ENCODE data around the gene PPP2R2C. TPM values are rescaled to one million over a fixed set of nuclear protein-coding genes. Genes with fewer than 3 reads are reported as not detected.

Gene PPP2R2C
- polyA plus RNA-seq, 1 experiment: 0.06 TPM

DNA sequence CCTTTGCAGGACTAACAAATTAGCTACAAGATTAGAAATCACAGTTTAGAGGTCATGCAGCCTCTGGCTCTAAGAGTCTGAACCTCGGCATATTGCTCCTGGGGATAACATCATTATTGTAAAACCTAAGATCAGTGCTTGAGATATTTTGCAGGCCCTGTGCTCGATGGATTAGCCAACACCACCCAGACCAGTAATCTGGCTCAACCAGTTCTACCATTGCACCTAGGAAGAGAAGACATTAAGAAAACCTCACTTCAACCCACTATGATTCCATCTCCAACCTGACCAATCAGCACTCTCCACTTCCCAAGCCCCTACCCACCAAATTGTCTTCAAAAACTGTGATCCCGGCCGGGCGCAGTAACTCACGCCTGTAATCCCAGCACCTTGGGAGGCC lies 159.2 kb downstream of the PPP2R2C start:
- no peak for DNase-seq (ENCODE audit: low read depth)
- ChIA-PET CTCF (interaction anchor here (0.8 to 1.5 kb wide), 3 partner anchors 19 to 62 kb away, joined by 3 to 4 read pairs (median 3); no protein-coding TSS in a partner anchor), POLR2A (no interaction called here)
- TF ChIP-seq, protein P1, sequence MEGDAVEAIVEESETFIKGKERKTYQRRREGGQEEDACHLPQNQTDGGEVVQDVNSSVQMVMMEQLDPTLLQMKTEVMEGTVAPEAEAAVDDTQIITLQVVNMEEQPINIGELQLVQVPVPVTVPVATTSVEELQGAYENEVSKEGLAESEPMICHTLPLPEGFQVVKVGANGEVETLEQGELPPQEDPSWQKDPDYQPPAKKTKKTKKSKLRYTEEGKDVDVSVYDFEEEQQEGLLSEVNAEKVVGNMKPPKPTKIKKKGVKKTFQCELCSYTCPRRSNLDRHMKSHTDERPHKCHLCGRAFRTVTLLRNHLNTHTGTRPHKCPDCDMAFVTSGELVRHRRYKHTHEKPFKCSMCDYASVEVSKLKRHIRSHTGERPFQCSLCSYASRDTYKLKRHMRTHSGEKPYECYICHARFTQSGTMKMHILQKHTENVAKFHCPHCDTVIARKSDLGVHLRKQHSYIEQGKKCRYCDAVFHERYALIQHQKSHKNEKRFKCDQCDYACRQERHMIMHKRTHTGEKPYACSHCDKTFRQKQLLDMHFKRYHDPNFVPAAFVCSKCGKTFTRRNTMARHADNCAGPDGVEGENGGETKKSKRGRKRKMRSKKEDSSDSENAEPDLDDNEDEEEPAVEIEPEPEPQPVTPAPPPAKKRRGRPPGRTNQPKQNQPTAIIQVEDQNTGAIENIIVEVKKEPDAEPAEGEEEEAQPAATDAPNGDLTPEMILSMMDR (IDR thresholded peaks at IDR 0.05; ENCODE audit: insufficient read depth, low read depth, low read length): no peak
- Histone ChIP-seq H3K4me3 (ENCODE audit: low read depth, low read length) (no peak overlapping the region), H3K36me3 (ENCODE audit: control insufficient read depth, insufficient read depth, low read length) (no peaks in the 10 kb centered on the region), H3K27me3 (ENCODE audit: control insufficient read depth, insufficient read depth, low read length) (peaks cover 11% of the 10 kb centered on the region)

DNA sequence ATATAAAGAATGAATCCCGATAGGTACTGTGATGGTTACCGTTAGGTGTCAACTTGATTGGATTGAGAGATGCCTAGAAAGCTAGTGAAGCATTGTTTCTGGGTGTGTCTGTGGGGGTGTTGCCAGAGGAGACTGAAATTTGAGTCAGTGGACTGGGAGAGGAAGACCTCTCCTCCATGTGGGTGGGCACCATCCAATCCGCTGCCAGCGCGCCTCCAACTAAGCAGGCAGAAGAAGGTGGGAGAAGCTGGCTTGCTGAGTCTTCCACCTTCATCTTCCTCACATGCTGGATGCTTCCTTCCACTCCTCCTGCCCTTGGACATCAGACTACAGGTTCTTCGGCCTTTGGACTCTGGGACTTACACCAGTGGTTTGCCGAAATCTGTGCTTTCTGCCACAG lies 162.6 kb downstream of the PPP2R2C start:
- ChIA-PET POLR2A (no interaction called here), CTCF (interaction anchor here (1.3 to 3.5 kb wide), 3 partner anchors 21 to 59 kb away, joined by 5 to 15 read pairs (median 6); no protein-coding TSS in a partner anchor)
- Histone ChIP-seq H3K36me3 (ENCODE audit: control insufficient read depth, insufficient read depth, low read length) (no peaks in the 10 kb centered on the region), H3K27me3 (ENCODE audit: control insufficient read depth, insufficient read depth, low read length) (peaks cover 10% of the 10 kb centered on the region), H3K4me3 (ENCODE audit: low read depth, low read length) (no peak overlapping the region)
- TF ChIP-seq, protein P1 (IDR thresholded peaks at IDR 0.05; ENCODE audit: insufficient read depth, low read depth, low read length): no peak
- DNase-seq (ENCODE audit: low read depth): no peak

DNA sequence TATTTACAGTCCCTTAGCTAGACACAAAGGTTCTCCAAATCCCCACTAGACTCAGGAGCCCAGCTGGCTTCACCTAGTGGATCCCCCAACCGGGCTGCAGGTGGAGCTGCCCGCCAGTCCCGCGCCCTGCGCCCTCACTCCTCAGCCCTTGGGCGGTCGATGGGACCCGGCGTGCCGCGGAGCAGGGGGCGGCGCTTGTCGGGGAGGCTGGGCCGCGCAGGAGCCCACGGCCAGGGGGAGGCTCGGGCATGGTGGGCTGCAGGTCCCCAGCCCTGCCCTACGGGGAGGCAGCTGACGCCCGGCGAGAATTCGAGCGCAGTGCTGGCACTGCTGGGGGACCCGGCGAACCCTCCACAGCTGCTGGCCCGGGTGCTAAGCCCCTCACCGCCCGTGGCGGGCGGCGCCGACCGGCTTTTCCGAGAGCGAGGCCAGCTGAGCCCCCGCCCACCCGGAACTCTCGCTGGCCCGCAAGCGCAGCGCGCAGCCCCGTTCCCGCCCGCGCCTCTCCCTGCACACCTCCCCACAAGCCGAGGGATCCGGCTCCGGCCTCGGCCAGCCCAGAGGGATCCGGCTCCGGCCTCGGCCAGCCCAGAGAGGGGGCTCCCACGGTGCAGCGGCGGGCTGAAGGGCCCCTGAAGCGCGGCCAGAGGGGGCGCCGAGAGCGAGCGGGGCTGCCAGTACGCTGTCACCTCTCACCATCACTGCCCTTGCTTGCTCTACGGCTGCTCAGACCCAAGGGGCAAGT lies 163.3 kb downstream of the PPP2R2C start:
- Histone ChIP-seq H3K36me3 (ENCODE audit: control insufficient read depth, insufficient read depth, low read length) (peaks cover 2% of the 10 kb centered on the region), H3K4me3 (ENCODE audit: low read depth, low read length) (no peak overlapping the region; the same call in none of the 2 replicates), H3K27me3 (ENCODE audit: control insufficient read depth, insufficient read depth, low read length) (peaks cover 10% of the 10 kb centered on the region)
- no peak for DNase-seq (ENCODE audit: low read depth)
- ChIA-PET CTCF (interaction anchor here (1.0 to 3.5 kb wide), 5 partner anchors 13 to 58 kb away, joined by 3 to 15 read pairs (median 4); no protein-coding TSS in a partner anchor), POLR2A (no interaction called here)
- TF ChIP-seq, protein P1 (IDR thresholded peaks at IDR 0.05; ENCODE audit: insufficient read depth, low read depth, low read length): no peak

GRCh38 chr4:6307891-6308290 lies 164.5 kb downstream of the PPP2R2C start:
- TF ChIP-seq, protein P1 (IDR thresholded peaks at IDR 0.05; ENCODE audit: insufficient read depth, low read depth, low read length): no peak
- Histone ChIP-seq H3K36me3 (ENCODE audit: control insufficient read depth, insufficient read depth, low read length) (peaks cover 4% of the 10 kb centered on the region), H3K4me3 (ENCODE audit: low read depth, low read length) (no peak overlapping the region), H3K27me3 (ENCODE audit: control insufficient read depth, insufficient read depth, low read length) (peaks cover 10% of the 10 kb centered on the region)
- no peak for DNase-seq (ENCODE audit: low read depth)
- ChIA-PET CTCF (interaction anchor here (1.4 to 3.5 kb wide), 3 partner anchors 12 to 57 kb away, joined by 3 to 15 read pairs (median 3); no protein-coding TSS in a partner anchor), POLR2A (no interaction called here)

GRCh38 chr4:6307230-6307629 lies 165.2 kb downstream of the PPP2R2C start:
- ChIA-PET CTCF (interaction anchor here (1.1 to 3.5 kb wide), 2 partner anchors 25 to 56 kb away, joined by 3 to 15 read pairs; no protein-coding TSS in a partner anchor), POLR2A (no interaction called here)
- Histone ChIP-seq H3K4me3 (ENCODE audit: low read depth, low read length) (no peak overlapping the region), H3K36me3 (ENCODE audit: control insufficient read depth, insufficient read depth, low read length) (peaks cover 6% of the 10 kb centered on the region), H3K27me3 (ENCODE audit: control insufficient read depth, insufficient read depth, low read length) (peaks cover 10% of the 10 kb centered on the region)
- DNase-seq (ENCODE audit: low read depth): no peak
- TF ChIP-seq, protein P1 (IDR thresholded peaks at IDR 0.05; ENCODE audit: insufficient read depth, low read depth, low read length): no peak
